GM20000 (cell line): ENCODE measurements around the gene CACNB2.

Source experiments
- DNase-seq: peaks from one replicate; pipeline ENCODE4 v3.0.0; 2012; ENCODE audit warnings: low spot score
- TF ChIP-seq, protein P1 (sequence below): IDR thresholded peaks from 2 replicates; pipeline ENCODE4 v1.5.1; 2012; ENCODE audit warnings: mild to moderate bottlenecking, control low read depth; ENCODE audit errors: extremely low read depth, missing control alignments

Gene CACNB2

DNA sequence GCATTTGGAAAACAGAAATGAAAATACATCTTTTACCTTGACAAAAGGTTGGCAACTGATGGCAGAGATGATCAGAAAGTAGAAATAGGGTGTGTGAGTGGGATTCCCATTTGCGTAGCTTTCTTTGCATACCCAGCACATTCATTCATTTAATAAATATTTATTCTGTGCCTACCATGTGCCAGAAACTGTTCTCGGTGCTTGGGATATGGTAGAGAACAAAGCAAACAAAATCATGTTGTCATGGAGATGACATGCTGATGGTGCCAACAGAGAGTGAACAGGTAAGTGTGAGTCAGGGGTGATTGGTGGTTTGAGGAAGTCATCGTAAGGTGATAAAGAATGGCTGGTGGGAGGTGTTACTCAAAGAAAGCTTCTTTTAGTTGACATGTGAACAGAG lies 45.4 kb downstream of the CACNB2 start:
- no peak for DNase-seq
- TF ChIP-seq, protein P1, sequence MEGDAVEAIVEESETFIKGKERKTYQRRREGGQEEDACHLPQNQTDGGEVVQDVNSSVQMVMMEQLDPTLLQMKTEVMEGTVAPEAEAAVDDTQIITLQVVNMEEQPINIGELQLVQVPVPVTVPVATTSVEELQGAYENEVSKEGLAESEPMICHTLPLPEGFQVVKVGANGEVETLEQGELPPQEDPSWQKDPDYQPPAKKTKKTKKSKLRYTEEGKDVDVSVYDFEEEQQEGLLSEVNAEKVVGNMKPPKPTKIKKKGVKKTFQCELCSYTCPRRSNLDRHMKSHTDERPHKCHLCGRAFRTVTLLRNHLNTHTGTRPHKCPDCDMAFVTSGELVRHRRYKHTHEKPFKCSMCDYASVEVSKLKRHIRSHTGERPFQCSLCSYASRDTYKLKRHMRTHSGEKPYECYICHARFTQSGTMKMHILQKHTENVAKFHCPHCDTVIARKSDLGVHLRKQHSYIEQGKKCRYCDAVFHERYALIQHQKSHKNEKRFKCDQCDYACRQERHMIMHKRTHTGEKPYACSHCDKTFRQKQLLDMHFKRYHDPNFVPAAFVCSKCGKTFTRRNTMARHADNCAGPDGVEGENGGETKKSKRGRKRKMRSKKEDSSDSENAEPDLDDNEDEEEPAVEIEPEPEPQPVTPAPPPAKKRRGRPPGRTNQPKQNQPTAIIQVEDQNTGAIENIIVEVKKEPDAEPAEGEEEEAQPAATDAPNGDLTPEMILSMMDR = no peak

DNA sequence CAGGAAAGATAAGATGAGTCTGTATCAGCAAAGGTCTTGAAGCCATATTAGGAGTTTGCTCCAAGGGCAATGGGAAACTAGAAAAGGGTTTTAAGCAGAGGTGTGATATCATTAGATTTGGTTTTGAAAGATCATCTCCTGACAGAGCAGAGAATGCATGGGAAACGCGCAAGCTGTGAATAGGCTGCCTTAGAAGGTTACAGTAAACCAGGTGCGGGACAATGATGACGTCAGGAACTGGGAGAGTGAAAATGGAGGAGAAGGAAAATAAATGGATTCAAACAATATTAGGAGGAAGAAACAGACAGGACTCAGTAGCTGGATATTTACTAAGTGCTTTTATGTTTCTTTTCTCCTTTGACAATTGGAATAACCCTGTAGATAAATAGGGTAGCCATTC lies 50.6 kb downstream of the CACNB2 start:
- TF ChIP-seq, protein P1 = no peak
- DNase-seq = no peak

DNA sequence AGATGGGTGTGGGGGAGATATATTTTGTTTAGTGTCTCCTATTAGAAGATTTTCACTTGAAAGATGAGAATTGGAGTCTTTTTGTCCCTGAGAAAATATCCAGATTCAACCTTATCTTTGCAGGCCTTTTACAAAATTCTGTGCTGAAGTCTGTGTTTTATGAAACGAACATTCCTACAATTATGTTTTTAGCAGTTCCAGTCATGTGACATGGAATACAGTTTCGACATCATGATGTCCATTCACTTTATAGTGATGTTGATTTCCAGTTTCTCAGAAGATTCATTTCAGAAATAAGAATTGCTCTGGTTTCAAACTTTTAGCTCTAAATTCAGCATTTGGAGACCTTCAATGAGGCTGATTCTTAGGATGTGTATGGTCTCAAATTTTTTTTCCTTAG lies 54.4 kb downstream of the CACNB2 start:
- TF ChIP-seq, protein P1 = no peak
- no peak for DNase-seq

DNA sequence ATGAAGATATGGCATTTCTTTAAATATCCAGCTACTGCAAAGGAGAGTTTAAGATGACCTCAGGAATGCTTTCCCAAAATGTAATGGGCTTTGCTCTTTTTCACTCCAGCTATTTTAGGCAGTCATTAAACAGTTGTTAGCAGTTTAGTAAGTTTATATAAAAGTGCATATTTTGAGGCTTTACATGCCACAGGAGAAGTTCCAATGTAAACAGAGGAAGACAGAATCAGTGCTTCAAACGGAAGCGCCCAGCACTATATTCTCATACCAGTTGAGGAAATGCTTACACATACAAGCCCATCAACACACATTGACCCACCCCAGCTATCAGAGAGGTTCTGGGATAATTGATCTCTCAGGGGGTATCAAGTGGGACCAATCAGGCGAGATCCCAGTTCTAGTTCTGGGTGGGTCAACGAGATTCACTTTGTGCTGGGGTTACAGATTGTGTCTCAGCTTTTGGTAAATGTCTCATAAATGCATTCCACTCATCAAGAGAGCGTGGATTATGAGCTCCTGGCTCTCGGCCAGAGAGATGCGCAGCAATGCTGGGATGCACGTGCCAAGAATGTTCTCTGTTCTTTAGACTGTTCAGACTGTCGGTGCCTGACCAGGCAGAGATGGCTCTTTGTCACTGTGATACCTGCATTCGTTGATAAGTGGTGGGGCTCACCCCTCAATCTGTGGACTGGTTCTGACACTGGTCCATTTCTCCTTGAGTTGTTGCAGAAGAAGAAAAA lies 55.0 kb downstream of the CACNB2 start:
- TF ChIP-seq, protein P1 = no peak
- no peak for DNase-seq

DNA sequence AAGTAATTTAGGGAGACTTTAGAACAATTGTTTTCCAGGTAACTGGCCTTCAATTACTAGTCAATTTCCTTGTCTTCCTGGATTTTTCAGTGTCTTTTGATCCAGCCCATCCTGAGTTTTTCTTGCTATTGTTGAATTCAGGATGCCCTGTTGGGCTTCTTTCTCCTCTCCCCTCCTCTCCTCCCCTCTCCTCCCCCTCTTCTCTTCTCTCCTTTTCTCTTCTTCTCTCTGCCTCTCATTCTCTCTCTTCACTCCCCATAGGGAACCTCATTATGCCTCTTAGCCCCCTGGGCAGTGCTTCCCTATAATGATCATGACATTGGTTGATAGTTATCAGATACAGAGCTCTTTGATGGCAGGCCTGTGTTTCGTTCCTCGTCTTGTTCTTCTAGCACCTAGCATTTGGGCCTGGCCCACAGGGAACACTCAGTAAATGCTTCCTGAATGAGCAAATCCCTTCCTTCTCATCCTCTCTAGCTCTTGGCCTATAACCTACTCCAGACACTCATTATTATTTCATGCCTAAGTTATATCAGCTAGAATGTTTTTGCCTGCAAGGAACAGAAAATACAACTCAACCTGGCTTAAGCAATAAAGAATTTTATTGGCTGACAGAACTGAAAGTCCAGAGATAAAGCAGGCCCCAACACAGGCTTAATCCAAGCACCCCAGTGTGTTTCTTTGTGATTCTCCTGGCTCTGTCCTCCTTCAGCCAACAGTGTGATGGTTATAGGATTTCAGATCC lies 56.8 kb downstream of the CACNB2 start:
- TF ChIP-seq, protein P1 = no peak
- no peak for DNase-seq

DNA sequence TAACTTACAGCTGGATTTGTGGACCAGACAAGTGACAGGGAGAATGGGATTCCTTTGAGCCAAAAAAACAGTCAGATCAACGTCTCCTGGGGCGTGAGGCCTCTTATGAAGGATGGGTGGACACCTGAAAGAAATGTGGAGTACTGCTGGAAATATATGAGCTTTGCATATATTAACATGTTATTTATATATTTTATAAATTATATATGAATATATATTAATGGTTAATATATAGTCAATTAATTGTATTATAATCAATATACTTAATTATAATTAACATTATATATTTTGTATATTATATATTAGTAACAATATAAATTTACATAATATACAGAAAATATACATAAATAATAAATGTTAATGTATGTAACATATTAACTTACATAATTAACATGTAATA lies 57.5 kb downstream of the CACNB2 start:
- no peak for DNase-seq

DNA sequence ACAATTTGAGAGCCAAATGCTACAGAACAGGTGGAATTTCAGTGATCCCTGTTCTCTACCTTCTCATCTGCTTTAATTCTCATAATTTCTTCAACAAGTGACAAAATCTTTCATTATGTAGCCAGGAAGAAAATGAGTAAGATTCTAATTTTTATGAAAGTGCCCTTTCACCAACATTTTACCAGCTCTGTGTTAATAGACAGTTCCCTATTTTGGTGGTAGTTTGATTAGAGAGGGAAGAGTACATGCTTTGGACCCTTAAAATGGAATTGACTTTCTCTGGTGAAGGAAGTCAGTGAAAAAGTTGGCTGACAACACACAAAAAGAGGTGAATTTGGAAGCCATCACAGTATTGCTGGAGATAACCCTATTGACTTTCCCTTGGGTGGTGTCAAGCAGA lies 61.7 kb downstream of the CACNB2 start:
- TF ChIP-seq, protein P1 = no peak
- DNase-seq = no peak

More for the DNA sequence above, 57.5 kb downstream of the CACNB2 start:
- TF ChIP-seq, protein P1 = no peak
